SK-N-SH (cell line): Measurements from ENCODE around the gene FAM9A.

Experiments
- CTCF ChIP-seq: fragments of 200-600 bp; sonication (generic); IDR thresholded peaks from 2 replicates; pipeline ENCODE4 v1.6.1; 2017; ENCODE audit warnings: antibody characterized with exemption, mild to moderate bottlenecking, moderate library complexity
- EP300 ChIP-seq, 2 experiments: IDR thresholded peaks; 2 replicates each; pipeline versions ENCODE4 v1.4.0 to v1.6.1; 2012; ENCODE audit warnings: borderline replicate concordance in 1 of 2, low read depth in 1 of 2, low read length in 1 of 2
- EZH2phosphoT487 ChIP-seq: fragments of 200-600 bp; sonication (generic); IDR thresholded peaks from 2 replicates; pipeline ENCODE4 v1.6.1; 2017; ENCODE audit warnings: low read depth, mixed run types, mild to moderate bottlenecking, antibody characterized with exemption, moderate library complexity, borderline replicate concordance
- TEAD4 ChIP-seq: IDR thresholded peaks from 2 replicates; pipeline ENCODE4 v1.4.0; 2012; ENCODE audit warnings: mild to moderate bottlenecking, borderline replicate concordance; ENCODE audit not compliant: insufficient read depth
- USF1 ChIP-seq: IDR thresholded peaks from 2 replicates; pipeline ENCODE4 v1.4.0; 2012; ENCODE audit warnings: low read depth, borderline replicate concordance

GRCh38 chrX:8749697-8750096, 51.5 kb downstream of the FAM9A start:
- no peak for TF ChIP-seq TEAD4
- no peak for TF ChIP-seq EZH2phosphoT487
- no peak for TF ChIP-seq CTCF
- TF ChIP-seq EP300 (IDR thresholded peaks at IDR 0.05; ENCODE audit: borderline replicate concordance in 1 of 2, low read depth in 1 of 2, low read length in 1 of 2): no peak
- TF ChIP-seq USF1: no peak
